Astrocyte (in vitro differentiated cells and primary cell): Measurements from ENCODE around the gene LRRC61.
"Not testable (repeated sequence)": the region's sequence is repeated elsewhere in the genome, so short reads cannot be mapped to it uniquely, and the experiment has no call there.

Experiments
- CTCF ChIP-seq: IDR thresholded peaks from 2 replicates; pipeline ENCODE4 v1.5.1; 2011; ENCODE audit warnings: low read depth, mild to moderate bottlenecking, inconsistent platforms, low read length, moderate library complexity; ENCODE audit not compliant: insufficient read depth
- EZH2 ChIP-seq: IDR thresholded peaks from 2 replicates; pipeline ENCODE4 v1.6.1; 2012; ENCODE audit warnings: mild to moderate bottlenecking, low read length, inconsistent platforms; ENCODE audit not compliant: insufficient read depth

GRCh38 chr7:150290317-150290716 is 32.8 kb upstream of the LRRC61 start:
- TF ChIP-seq CTCF, EZH2: not testable (repeated sequence)
